Inferior parietal cortex (tissue), 1 donor: ENCODE data around the gene MTERF4.
"Not testable (repeated sequence)": the region's sequence is repeated elsewhere in the genome, so short reads cannot be mapped to it uniquely, and the experiment has no call there.

ENCODE experiments used
- DNase-seq: peaks from one replicate; pipeline ENCODE4 v3.0.0-alpha.2; 2016; ENCODE audit errors: extremely low spot score

The MTERF4 gene

GRCh38 chr2:241110607-241111439, 8.7 kb upstream of the MTERF4 start:
- no peak for DNase-seq

- DNase-seq: no peak
Observed at GRCh38 chr2:241110089-241110606, 8.1 kb upstream of the MTERF4 start.

- no peak for DNase-seq
Observed at GRCh38 chr2:241109210-241110088, 7.4 kb upstream of the MTERF4 start.

- no peak for DNase-seq
Observed at GRCh38 chr2:241108271-241109209, 6.5 kb upstream of the MTERF4 start.

DNA sequence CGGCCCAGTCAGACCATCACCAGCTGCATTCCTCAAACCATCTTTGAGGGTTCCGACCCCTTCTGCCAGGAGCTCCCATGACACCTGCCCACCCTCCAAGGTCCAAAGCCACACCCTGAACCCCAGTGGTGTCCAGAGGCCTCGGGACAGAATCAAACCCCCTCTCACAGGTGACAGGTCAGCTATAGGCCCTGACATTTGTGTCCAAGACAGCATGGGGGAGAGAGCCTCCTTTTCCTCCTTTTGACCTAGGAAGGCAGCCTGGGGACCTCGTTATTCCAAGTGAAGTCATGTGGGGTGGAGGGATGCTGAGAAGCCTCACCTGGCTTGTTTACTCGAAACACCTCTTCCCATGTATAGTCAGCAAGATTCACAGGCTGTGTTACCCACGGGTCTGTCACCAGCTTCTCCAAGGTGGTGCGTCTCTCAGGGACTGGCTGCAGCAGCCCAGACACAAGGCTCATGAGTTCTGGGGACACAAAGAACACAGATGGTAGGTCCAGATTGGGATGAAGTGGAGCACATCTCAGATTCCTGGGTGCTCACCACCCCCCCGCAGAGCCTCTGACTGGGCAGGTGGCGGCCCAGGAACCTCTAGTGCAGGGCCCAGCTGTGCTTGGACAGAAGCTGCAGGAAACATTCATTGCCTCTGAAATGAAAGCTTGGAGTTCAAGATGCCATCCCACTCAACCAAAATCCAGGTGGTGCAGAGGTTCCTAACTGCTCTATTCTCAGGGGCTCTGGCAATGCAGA, 5.1 kb upstream of the MTERF4 start:
- no peak for DNase-seq

- DNase-seq: no peak
Observed at GRCh38 chr2:241105641-241106040, 3.6 kb upstream of the MTERF4 start.

GRCh38 chr2:241104611-241105010, 2.5 kb upstream of the MTERF4 start:
- not testable (repeated sequence) for DNase-seq

DNA sequence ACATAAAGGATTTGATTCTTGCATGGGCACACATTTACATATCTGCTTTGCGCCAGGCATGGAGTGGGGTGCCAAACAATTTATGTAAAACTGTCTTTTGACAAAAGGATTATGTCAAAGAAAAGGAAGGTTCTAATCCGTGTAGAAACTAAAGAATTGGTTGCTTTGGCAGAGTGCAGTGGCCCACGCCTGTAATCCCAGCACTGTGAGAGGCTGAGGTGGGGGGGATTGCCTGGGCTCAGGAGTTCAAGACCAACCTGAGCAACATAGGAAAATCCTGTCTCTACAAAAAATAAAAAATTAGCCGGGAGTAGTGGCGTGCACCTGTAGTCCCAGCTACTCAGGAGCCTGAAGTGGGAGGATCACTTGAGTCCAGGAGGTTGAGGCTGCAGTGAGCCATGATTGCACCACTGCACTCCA, 1.1 kb upstream of the MTERF4 start:
- DNase-seq: no peak

- DNase-seq: no peak
Observed at GRCh38 chr2:241099246-241099645, 2.8 kb downstream of the MTERF4 start.

DNA sequence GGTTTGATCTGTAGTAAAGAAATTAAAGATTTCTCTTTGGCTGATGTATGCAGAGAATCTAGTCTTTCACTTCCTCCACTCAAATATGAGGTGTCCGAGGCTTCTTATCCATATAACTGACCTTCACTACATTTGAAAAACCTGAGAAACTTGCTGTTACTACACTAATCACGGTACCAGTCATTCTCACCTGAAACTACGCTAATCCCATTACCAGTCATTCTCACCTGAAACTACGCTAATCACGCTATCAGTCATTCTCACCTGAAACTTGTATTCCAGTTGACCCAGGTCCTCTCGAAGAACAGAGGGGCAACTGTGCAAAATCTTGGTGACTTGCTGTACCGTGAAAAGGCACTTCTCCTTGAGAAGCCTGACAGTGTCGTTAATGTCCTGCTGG, 5.1 kb downstream of the MTERF4 start:
- no peak for DNase-seq

DNA sequence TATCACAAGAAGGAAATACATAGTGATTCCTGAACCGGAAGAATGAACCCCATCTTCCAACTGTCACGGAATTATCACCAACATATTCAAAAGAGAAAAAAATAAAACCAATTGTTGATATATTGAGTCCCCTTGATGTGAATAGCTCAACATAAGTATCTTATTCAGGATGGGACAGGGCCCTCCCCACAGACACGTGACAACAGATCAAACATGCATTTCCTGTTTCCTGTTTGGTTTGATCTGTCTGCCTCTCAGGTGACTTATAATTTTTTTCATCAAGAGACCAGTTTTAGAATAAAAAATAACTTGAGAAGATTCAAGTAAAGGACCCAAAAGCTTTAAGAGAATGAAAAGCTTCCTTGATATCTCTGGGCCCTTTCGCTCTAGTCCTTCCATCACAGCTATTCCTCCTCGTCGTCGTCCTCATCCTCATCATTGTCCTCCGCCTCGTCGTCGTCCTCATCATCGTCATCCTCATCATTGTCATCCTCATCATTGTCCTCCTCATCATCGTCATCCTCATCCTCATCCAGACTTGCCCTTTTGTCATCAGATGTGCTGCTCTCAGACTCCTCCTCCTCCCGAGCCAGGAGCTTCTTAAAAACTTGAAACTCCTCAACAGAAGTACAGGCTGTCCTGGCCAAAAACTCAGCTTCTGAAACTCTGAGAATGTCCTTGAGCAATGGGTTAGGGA, 6.3 kb downstream of the MTERF4 start:
- DNase-seq: no peak

DNA sequence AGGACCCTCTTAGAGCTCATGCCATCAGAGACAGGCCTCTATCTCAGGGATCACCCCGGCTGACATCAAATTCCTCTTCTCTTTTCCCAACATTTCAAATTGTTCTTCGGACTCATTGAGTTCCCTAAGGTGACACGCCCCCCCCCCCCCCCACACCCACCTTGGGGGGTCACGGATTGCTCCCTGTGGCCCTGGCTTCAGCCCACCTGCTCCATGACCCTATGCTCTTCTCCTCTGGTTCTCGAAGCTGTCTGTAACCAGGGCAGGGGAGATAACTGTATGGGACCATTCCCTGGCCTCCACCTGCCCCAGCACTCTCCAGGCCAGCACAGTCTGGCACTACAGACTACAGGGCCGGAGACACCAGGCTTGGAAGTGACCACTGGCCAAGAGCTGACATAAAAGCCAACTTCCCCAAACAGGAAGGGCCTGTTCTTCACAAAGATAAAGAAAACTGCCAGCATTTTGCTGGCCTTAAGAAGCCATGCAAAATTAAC, 7.1 kb downstream of the MTERF4 start:
- DNase-seq: no peak

DNA sequence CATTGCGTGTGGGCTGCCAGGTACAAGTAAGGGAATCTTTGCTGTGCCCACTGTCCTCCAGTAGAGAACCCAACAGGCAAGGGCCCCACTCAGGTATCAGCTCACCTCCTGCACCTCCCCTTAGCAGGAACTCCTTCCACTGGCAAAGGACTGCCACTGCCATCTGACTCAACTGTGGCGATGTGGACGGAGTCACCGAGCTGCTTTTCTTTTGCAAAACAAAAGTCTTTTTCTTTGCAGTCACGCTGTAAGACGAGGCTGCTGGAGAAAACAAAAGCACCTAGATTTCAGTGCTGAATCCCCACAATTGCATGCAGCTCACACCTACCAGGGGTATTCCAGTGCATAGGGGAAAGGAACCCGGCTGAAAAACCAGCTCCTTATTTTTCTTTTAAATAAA, 7.9 kb downstream of the MTERF4 start:
- no peak for DNase-seq

DNA sequence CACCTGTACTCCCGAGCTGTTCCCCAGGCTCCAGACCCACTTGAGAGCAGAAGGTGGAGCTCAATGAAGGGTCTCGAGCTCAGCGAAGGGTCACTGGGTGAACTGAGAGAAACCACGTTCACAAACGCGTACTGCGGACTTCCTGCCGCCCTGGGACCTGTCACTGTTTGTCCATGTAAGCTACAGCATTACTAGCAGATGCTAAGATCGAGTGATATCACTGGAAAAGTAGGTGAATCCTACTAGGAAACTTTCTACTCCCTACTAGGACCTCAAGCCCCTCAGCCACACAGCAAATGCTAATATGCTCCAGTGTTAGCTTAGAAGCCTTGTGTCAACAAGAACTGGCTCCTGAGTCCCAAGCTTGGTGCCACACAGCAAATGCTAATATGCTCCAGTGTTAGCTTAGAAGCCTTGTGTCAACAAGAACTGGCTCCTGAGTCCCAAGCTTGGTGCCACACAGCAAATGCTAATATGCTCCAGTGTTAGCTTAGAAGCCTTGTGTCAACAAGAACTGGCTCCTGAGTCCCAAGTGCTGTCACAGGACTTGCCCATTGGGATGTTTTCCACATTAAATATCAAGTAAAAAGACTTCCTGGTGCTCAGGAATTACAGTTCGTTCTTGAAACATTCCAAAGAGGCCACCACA, 8.8 kb downstream of the MTERF4 start:
- DNase-seq: not testable (repeated sequence)

DNA sequence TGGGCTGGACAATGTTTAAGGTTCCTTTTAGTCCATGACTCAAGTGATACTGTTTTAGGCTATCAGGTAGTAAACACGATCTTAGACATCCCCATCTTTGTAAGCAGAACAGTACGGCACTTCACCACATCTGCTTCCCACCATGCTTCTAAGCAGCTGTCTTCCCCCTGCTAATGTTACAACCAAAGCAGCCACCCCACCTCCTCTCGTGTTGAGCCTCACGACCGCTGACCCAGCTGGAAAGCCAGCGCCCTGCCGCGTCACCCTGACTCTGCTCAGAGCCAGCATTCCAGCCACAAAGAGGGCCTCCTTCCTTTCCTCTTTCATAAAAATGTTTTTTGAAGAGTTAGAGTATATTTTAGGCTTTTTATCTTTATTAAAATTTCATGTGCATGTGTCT, 9.4 kb downstream of the MTERF4 start:
- no peak for DNase-seq

GRCh38 chr2:241091734-241092445, 10.2 kb downstream of the MTERF4 start:
- no peak for DNase-seq

DNA sequence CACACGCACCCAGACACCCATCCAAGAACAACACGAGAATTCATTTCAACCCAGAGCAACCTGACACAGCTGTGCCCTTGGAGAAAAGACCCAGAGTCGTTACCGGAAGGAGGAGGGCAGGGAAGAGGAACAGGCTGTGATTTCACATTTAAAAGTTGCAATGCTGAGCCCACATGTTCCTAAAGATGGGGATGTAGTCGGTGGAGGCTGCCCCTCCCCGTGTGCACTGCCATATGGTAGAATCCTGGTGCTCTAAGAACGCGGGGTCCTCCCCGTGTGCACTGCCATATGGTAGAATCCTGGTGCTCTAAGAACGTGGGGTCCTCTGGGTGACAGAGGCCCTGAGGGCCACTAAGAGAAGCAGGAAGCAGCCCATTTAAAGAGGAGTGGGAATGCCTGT, 10.9 kb downstream of the MTERF4 start:
- DNase-seq: no peak

DNA sequence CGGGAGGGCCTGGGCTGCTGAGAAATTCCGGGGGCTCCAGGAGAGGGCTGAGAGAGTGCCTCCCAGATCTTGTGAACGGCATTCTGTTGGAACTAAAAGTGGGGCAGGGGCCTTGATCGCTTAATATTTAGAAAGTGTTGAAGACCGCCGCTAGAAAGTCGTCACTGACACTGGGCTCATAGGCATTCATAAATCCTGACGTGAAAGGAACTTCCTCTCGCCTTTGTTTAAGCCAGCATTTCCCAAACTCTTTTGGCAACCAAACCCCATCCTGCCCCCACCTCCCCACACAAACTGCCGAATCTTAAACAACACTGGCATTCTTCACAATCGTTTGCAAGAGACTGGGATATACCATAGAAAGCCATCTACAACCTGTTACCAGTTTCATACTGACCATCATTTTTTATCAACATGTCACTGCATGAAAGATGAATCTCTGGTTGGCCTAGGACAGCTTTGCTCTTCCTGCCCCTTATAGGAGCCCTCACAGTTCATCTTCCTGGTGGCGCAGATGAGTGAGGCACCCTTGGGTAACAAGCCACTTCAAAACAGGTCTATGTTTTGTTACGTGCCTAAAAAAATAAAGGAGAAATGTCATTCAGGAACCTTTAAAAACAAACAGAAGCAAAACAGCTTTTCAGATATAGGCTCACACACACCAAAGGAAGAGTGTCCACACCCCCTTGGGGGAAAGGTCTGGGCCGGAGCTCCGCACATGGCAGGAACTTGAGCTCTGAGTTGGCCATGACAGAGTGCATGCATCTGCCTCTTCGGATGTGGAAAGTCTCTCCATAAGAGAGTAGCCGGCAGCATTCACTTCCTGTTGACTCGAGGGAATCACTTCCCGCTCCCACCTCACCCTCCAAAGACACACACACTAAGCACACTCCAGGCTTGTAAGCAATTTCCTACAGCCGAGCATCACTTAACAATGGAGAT, 13.0 kb downstream of the MTERF4 start:
- no peak for DNase-seq
